IPS-NIHi7 (cell line): ENCODE measurements around the gene RAET1L.
A peak's percentile ranks its signal among the peaks of the same experiment; 100 is the strongest.
"Not testable (repeated sequence)": the region's sequence is repeated elsewhere in the genome, so short reads cannot be mapped to it uniquely, and the experiment has no call there.

ENCODE experiments used
- DNase-seq: peaks from one replicate; pipeline ENCODE4 v3.0.0; 2012; ENCODE audit warnings: mixed read lengths; ENCODE audit errors: extremely low spot score

The RAET1L gene

GRCh38 chr6:150025201-150025917 is at the start of gene RAET1L:
RAET1L (minus strand) TSS chr6:150025532; CDS start chr6:150025471, 61 bp downstream.
- no peak for DNase-seq

- no peak for DNase-seq
Observed at GRCh38 chr6:150075034-150075421, 49.7 kb upstream of the RAET1L start.

GRCh38 chr6:150074396-150075033 is 49.2 kb upstream of the RAET1L start:
- DNase-seq, result not testable (repeated sequence)

- DNase-seq, result peak; percentile 64
Observed at GRCh38 chr6:150072201-150072600, 46.9 kb upstream of the RAET1L start.

- no peak for DNase-seq
Observed at GRCh38 chr6:150070236-150070818, 45.0 kb upstream of the RAET1L start.

GRCh38 chr6:150069706-150070105 is 44.4 kb upstream of the RAET1L start:
- DNase-seq, result no peak

GRCh38 chr6:150068720-150069648 is 43.7 kb upstream of the RAET1L start, which contains the start of gene ULBP3:
ULBP3 (minus strand) TSS chr6:150069121; CDS start chr6:150069066, 55 bp downstream.
- peak; percentile 94 for DNase-seq

- DNase-seq, result no peak
Observed at GRCh38 chr6:150068151-150068550, 42.8 kb upstream of the RAET1L start.

- DNase-seq, result no peak
Observed at GRCh38 chr6:150065083-150065482, 39.8 kb upstream of the RAET1L start.

GRCh38 chr6:150063640-150064039 is 38.3 kb upstream of the RAET1L start:
- DNase-seq, result no peak

- DNase-seq, result not testable (repeated sequence)
Observed at GRCh38 chr6:150059973-150060372, 34.6 kb upstream of the RAET1L start.

GRCh38 chr6:150058986-150059385 is 33.7 kb upstream of the RAET1L start:
- no peak for DNase-seq

- no peak for DNase-seq
Observed at GRCh38 chr6:150058231-150058792, 33.0 kb upstream of the RAET1L start.

GRCh38 chr6:150057501-150057951 is 32.2 kb upstream of the RAET1L start:
- DNase-seq, result no peak

GRCh38 chr6:150056916-150057315 is 31.6 kb upstream of the RAET1L start:
- no peak for DNase-seq

- no peak for DNase-seq
Observed at GRCh38 chr6:150056156-150056555, 30.8 kb upstream of the RAET1L start.

- DNase-seq, result no peak
Observed at GRCh38 chr6:150055131-150055530, 29.8 kb upstream of the RAET1L start.

- DNase-seq, result no peak
Observed at GRCh38 chr6:150053450-150053849, 28.1 kb upstream of the RAET1L start.

- DNase-seq, result no peak
Observed at GRCh38 chr6:150050846-150051245, 25.5 kb upstream of the RAET1L start.

GRCh38 chr6:150048099-150048498 is 22.8 kb upstream of the RAET1L start:
- no peak for DNase-seq

- no peak for DNase-seq
Observed at GRCh38 chr6:150046943-150047342, 21.6 kb upstream of the RAET1L start.
